GM08714 (cell line): Measurements from ENCODE around the gene MCOLN1.
"Not testable (repeated sequence)": the region's sequence is repeated elsewhere in the genome, so short reads cannot be mapped to it uniquely, and the experiment has no call there.

Source experiments
- H3K4me3 ChIP-seq: fragments of 200-500 bp; sonication (Bioruptor generic); 2 replicates; pipeline ENCODE4 v1.5.1; 2014; ENCODE audit warnings: mild to moderate bottlenecking, low read length, inconsistent platforms
- ZNF274 ChIP-seq: IDR thresholded peaks from 2 replicates; pipeline ENCODE4 v1.6.1; 2012; ENCODE audit warnings: mild to moderate bottlenecking, low read depth, low read length

MCOLN1 gene

GRCh38 chr19:7554565-7554964 lies 32.1 kb downstream of the MCOLN1 start:
- H3K4me3 ChIP-seq, result no peak overlapping the region

GRCh38 chr19:7554990-7555864 lies 32.8 kb downstream of the MCOLN1 start:
- no peak overlapping the region for H3K4me3 ChIP-seq
- no peak for TF ChIP-seq ZNF274

More at GRCh38 chr19:7554565-7554964, 32.1 kb downstream of the MCOLN1 start:
- no peak for TF ChIP-seq ZNF274

GRCh38 chr19:7556696-7557315 lies 34.4 kb downstream of the MCOLN1 start:
- H3K4me3 ChIP-seq, result no peak overlapping the region
- no peak for TF ChIP-seq ZNF274

DNA sequence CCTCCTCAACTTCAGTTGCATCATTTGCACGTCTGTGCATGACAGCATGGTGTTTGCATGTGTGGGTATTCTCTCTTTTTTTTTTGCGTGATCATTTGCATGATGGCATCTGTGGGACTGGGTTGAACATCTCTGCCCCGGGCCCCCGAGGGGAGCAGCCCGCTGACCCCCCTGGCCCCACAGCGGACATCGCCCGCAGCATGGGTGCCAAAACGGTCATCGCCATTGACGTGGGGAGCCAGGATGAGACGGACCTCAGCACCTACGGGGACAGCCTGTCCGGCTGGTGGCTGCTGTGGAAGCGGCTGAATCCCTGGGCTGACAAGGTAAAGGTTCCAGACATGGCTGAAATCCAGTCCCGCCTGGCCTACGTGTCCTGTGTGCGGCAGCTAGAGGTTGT lies 36.2 kb downstream of the MCOLN1 start:
- no peak for TF ChIP-seq ZNF274

DNA sequence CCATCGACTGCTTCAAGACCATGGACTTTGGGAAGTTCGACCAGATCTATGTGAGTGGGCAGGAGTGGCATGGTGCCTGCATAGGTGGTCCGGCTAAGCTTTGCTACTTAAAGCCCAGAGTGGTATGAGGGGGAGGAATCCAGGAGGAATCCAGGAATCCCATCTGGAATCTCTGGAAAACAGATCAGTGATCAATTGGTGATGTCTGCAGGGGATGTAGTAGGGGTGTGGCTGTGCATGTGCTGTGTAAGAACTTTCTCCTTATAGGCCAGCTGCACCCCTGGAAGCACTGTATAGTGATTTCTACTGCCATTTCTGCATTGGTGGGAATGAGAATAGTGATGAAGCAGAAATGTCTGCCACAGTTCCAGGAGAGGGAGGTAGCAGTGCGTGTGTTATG lies 36.7 kb downstream of the MCOLN1 start:
- TF ChIP-seq ZNF274, result no peak
- no peak overlapping the region for H3K4me3 ChIP-seq

More for the DNA sequence above, 36.2 kb downstream of the MCOLN1 start:
- no peak overlapping the region for H3K4me3 ChIP-seq

- no peak for TF ChIP-seq ZNF274
- H3K4me3 ChIP-seq, result no peak overlapping the region
Observed at GRCh38 chr19:7560255-7560654, 37.8 kb downstream of the MCOLN1 start.

DNA sequence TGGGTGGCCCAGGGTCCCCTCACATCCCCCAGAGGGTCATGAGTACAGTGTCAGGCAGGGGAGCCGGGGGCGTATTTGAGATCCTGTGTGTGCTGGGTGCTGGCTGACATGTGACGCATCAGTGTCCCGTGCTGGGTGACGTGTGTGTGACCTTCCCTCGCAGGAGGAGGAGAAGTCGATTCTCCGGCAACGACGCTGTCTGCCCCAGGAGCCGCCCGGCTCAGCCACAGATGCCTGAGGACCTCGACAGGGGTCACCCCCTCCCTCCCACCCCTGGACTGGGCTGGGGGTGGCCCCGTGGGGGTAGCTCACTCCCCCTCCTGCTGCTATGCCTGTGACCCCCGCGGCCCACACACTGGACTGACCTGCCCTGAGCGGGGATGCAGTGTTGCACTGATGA lies 38.9 kb downstream of the MCOLN1 start:
- TF ChIP-seq ZNF274, result no peak
- H3K4me3 ChIP-seq, result no peak overlapping the region

DNA sequence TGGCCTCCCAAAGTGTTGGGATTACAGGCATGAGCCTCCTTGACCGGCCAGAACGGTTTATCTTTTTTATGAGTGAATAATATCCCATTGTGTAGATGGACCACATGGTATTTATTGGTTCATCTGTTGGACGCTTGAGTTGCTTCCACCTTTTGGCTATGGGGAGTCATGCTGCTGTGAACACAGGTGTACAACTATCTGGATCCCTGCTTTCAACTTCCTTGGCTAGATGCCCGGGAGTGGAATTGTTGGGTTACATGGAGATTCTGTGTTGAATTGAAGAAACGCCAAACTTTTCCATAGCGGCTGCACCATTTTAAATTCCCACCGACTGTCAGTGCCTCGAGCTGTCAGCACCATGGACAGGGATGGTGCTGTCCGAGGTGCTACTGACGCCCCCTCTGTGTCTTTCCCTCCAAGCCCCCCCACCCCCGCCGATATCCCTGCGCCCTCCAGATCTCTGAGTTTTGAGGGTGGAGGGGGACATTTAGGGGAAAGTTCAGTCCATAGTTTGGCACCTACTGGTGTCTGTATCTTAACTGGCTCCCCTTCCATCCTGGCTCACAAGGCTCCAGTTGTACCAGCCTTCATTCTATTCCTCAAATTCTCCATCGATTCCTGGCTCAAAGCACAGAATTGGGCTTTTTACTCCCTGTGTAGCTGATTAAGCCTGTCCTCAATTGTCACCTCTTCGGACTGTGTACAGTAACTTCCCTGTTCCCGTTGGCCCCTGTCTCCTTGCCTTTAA lies 40.4 kb downstream of the MCOLN1 start:
- no peak for TF ChIP-seq ZNF274
- H3K4me3 ChIP-seq, result no peak overlapping the region

GRCh38 chr19:7564866-7565265 lies 42.4 kb downstream of the MCOLN1 start:
- no peak for TF ChIP-seq ZNF274
- no peak overlapping the region for H3K4me3 ChIP-seq

DNA sequence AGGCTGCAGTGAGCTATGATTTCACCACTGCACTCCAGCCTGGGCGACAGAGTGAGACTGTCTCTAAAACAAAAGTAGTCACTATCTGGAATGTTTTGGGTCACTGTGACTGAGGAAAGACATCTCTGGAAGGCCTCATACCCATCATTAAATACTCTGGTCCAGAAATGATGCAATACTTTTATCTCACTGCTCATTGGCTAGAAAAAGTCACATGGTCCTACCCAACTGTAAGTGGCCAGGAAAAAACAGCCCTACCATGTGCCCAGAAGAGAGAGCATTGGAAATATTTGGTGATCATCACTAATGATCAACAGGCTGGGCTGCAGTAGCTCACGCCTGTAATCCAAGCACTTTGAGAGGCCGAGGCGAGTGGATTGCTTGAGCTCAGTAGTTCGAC lies 42.9 kb downstream of the MCOLN1 start:
- TF ChIP-seq ZNF274, result no peak
- no peak overlapping the region for H3K4me3 ChIP-seq

- no peak for TF ChIP-seq ZNF274
- no peak overlapping the region for H3K4me3 ChIP-seq
Observed at GRCh38 chr19:7570761-7571160, 48.3 kb downstream of the MCOLN1 start.

DNA sequence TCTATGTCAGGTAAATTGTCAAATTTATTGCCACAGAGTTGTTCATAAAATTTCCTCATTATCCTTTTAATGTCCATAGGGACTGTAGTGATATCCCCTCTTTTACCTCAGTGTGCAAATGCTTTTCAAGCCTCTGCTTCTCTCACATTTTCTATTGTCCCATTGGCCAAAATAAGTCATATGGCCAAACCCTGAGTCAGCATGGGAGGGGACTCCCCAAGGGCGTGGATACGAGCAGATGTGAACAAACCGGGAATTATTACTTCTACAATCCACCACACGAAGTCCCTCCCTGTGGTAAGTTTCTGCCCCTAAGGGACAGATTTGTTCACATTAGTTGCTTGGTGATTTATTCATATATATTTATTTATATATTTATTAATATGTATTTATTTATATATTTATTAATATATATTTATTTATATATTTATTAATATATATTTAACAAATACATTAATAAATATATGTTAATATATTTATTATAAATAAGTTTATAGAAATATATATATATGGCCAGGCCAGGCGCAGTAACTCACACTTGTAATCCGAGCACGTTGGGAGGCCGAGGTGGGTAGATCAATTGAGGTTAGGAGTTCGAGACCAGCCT lies 53.1 kb downstream of the MCOLN1 start:
- no peak for TF ChIP-seq ZNF274

GRCh38 chr19:7577422-7577821 lies 55.0 kb downstream of the MCOLN1 start:
- not testable (repeated sequence) for H3K4me3 ChIP-seq

More for the DNA sequence above, 53.1 kb downstream of the MCOLN1 start:
- H3K4me3 ChIP-seq, result no peak overlapping the region

DNA sequence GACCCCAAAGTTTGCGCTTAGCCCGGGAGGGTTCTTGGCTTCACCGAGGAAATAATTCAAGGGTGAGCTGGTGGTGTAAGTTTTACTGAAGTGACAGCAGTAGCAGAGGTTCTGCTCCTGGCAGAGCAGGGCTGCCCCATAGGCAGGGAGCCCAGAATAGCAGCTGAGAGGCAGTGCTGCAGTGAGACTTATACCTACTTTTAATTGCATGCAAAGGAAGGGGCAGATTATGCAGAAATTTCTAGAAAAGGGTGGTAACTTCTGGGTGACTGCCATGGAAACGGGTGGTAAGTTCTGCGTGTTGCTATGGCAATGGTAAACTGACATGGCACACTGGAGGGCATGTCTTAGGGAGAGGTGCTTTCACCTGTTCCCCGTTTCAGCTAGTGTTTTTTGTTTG lies 55.7 kb downstream of the MCOLN1 start:
- H3K4me3 ChIP-seq, result no peak overlapping the region

More for the DNA sequence above, 55.7 kb downstream of the MCOLN1 start:
- TF ChIP-seq ZNF274, result no peak
